Fibroblast of the aortic adventitia (primary cell): Measurements from ENCODE around the gene VPS36. TPM values are rescaled to one million over a fixed set of nuclear protein-coding genes. Genes with fewer than 3 reads are reported as not detected.
"Not testable (repeated sequence)": the region's sequence is repeated elsewhere in the genome, so short reads cannot be mapped to it uniquely, and the experiment has no call there.

Experiments
- DNase-seq: peaks from one replicate; pipeline ENCODE4 v3.0.0-alpha.2; 2010; ENCODE audit warnings: low read depth
- H3K4me3 ChIP-seq: 2 replicates; pipeline ENCODE4 v1.5.1; 2011; ENCODE audit warnings: low read depth, mild to moderate bottlenecking, control low read depth, low read length, moderate library complexity
- CTCF ChIP-seq: IDR thresholded peaks from 2 replicates; pipeline ENCODE4 v1.5.1; 2011; ENCODE audit warnings: mild to moderate bottlenecking, low read length, control low read depth, inconsistent platforms; ENCODE audit not compliant: insufficient read depth
- total RNA-seq: library from RNA; depleted of rRNA; stranded (reverse); fragments of >200 nt; gene quantifications from 2 replicates; pipeline ENCODE4 v1.2.3, GENCODE V29; 2012; ENCODE audit warnings: low replicate concordance

VPS36 gene
- total RNA-seq, 1 donor, result 39.1 TPM

- H3K4me3 ChIP-seq, result no peak overlapping the region
- DNase-seq, result peak; percentile 83
- no peak for TF ChIP-seq CTCF
These were observed 22.1 kb downstream of the VPS36 start for GRCh38 chr13:52428295-52428694.

DNA sequence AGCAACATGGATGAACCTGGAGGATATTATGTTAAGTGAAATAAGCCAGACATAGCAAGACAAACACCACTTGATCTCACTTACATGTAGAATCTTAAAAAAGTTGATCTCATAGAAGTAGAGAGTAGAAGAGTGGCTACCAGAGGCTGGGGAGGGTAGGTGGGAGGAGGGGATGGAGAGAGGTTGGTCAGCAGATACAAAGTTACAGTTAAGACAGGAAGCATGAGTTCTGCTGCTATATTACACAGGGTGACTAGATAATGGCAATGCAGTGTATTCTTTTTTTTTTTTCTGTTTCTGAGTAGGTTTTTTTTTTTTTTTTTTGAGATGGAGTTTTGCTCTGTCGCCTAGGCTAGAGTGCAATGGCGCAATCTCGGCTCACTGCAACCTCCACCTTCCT is 29.2 kb downstream of the VPS36 start:
- no peak for DNase-seq
- TF ChIP-seq CTCF, result no peak
- no peak overlapping the region for H3K4me3 ChIP-seq

DNA sequence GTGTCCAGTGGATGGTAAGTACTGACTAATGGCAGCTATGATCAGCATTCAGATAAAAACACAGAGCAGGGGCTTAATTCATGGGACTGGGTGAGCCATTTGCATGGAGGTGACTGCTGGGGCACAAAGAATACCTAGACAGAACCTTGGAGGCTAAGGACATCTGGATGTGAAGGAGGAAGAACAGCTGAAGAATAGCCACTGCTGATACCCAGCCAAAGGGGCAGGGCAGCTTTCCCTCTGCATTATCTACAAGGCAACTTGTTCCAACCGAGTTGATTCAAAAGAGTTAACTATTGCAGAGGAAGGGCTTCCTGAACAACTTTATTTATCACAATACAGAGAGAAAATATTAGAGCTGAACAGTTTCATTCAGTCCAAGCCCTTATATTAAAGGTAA is 31.4 kb downstream of the VPS36 start:
- H3K4me3 ChIP-seq, result no peak overlapping the region
- no peak for TF ChIP-seq CTCF
- DNase-seq, result no peak

- peak; percentile 77 for DNase-seq
- no peak for TF ChIP-seq CTCF
- H3K4me3 ChIP-seq, result no peak overlapping the region
These were observed 35.5 kb downstream of the VPS36 start for GRCh38 chr13:52414963-52415362.

DNA sequence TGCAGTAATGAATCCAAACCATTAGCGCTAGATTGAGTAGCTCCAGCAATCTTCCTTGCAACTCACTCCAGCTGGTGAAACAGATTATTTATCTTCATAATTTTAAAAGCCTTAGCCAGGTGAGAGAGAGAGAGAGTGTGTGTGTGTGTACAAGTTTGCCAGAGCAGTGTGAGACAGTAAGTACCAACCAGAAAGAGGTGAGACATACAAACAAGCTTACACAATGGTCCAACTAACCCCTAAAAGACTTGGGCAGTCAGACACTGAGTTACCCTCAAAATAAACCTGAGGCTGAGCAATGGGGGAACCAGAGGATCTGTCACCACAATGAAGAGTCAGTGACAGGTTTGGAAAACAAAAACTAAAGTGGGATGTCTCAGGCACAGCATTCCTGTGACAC is 36.4 kb downstream of the VPS36 start:
- TF ChIP-seq CTCF, result no peak
- no peak for DNase-seq

DNA sequence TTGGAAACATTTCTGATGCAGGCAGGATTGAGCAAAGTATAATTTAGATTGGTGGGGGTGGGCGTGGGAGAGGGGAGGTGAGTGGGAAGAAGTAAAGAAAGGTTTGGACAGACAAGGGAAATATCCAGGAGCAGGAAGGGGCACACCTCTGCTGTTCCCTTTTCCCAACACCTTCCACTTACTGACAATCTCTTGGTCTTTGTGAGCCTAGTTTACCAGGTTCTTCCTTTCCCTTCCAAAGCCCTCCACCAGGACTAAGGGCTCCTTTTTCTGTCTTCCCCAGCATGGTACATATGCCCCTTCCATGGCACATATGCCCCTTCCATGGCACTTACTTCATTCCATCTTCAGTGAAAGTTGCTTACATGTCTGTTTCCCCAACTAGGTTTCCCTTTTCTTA is 38.3 kb downstream of the VPS36 start:
- no peak for TF ChIP-seq CTCF
- no peak overlapping the region for H3K4me3 ChIP-seq
- no peak for DNase-seq

More for the DNA sequence above, 36.4 kb downstream of the VPS36 start:
- H3K4me3 ChIP-seq, result no peak overlapping the region

DNA sequence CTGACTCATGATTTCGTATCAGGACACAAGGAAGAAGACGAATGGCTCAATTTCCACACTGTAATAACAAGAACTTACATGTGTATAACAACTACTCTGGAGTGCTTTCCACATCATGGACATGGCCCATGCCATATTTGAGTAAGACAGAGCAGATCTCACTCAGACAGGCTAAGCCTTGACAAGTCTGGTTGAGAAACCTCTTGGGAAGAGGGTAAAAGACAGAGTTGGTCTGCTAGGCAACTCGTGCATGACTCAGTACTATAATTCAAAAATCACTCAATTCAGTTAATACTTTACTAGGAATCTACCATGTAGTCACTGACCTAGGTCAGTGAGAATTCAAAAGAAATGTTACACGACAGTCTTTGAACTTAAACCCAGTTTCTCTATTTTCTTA is 38.8 kb downstream of the VPS36 start:
- no peak for TF ChIP-seq CTCF
- H3K4me3 ChIP-seq, result no peak overlapping the region
- peak; percentile 43 for DNase-seq

- not testable (repeated sequence) for DNase-seq, H3K4me3 ChIP-seq
These were observed 42.3 kb downstream of the VPS36 start for GRCh38 chr13:52408071-52408658.

DNA sequence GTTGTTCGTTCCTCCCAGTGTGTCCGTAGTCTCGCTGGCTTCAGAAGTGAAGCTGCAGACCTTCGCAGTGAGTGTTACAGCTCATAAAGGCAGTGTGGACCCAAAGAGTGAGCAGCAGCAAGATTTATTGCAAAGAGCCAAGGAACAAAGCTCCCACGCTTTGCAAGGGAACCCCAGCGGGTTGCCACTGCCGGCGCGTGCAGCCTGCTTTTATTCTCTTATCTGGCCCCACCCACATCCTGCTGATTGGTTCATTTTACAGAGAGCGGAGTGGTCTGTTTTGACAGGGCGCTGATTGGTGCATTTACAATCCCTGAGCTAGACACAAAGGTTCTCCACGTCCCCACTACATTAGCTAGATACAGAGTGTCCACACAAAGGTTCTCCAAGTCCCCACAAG is 43.0 kb downstream of the VPS36 start:
- DNase-seq, H3K4me3 ChIP-seq: not testable (repeated sequence)
